ENCODE results near the gene ERI3.

ERI3 gene

GRCh38 chr1:44316231-44316759, 38.8 kb downstream of the ERI3 start:
- FAIRE-seq (peak; percentile 40), DNase-seq (ENCODE audit: low spot score) (peak; percentile 43)

DNA sequence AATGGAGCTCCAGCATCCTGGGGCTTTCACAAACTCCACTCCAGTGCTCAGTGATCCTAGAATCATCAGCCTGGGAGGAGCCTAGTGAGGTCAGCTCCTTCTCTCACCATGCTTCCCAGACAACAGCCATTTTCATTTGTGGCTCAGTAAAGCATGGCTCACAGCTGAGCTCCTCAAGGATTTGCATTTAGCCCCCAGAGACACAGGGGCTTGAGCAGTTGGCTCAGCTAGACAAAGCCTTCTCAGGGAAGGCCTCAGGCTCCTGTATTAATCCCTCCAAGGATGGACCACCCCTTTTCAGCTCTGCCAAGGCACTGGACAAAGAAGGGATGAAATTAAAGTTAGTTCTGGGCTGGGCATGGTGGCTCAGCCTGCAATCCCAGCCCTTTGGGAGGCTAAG, 39.5 kb downstream of the ERI3 start:
- DNase-seq (ENCODE audit: low spot score) (no peak), FAIRE-seq (no peak)

- no peak for FAIRE-seq
- DNase-seq (ENCODE audit: low spot score), result no peak
Observed at GRCh38 chr1:44314452-44314851, 40.6 kb downstream of the ERI3 start.

DNA sequence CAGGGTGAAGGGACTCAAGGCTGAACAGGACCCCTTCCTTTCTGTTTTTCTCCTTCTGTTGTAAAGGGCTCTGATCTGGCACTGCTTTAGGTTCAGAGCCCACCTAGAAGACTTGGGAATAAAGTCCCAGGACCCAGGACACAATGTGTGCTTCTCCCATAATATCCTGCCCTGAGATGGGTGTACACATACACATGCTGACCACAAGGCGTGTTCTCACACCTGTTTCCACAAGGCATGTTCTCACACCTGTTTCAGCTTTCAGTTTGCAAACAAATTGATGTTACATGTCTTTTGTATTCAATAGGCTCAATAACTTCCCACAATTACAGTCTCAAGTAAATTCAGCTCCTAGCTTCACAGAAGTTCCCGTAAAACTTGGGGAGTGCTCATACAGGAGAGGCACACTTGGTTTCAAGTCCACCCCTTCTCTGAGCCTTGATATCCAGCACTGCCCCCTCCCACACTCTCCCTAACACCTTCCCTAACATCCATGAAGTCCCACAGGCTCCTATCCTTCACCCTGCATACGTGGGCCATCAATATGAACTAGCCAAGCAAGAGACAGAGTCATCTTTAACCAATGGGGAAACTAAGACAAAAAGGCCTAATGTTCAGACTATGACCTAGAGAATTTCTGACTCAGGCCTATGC, 41.7 kb downstream of the ERI3 start:
- FAIRE-seq (no peak), DNase-seq (ENCODE audit: low spot score) (no peak)

- no peak for FAIRE-seq
- DNase-seq (ENCODE audit: low spot score), result no peak
Observed at GRCh38 chr1:44312399-44313196, 42.5 kb downstream of the ERI3 start.

DNA sequence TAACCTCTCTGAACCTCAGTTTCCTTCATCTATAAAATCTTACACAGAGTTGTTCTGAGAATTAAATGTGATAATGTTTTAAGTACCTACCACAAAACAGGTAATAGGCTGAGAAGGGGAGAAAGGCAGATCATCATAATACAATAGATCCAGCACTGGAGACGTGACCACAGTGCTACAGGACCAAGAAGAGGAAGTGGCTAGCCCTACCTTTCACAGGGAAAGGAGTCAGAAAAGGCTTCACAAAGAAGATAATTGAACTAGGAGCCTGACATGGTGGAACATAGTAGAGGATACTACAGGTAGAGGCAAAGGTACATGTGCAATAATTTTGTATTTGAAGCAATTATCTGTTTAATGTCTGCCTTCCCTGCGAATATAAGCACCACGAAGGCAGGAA, 45.1 kb downstream of the ERI3 start:
- DNase-seq (ENCODE audit: low spot score) (no peak), FAIRE-seq (no peak)

DNA sequence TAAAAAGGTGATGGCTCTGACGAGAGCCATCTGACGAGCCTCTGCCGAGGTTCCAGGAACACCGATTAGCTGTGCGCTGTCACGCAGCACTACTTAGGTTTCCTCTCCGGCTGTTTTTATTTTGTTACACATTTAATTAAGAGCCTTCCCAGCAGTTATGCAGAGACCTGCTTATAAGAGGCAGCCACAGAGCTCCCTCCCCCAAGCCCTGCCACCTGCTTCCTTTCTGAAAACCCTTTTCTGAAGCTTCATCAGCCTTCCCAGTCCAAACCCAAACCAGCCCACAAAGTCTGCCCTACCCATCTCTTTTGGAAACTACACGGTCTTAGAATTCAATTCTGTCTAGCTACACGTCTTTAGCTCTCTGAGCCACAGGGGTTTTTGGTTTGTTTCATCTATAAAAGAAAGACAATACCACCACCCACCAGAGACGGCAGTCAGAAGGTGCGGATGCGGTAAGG, 49.1 kb downstream of the ERI3 start:
- FAIRE-seq (no peak), DNase-seq (ENCODE audit: low spot score) (no peak)

GRCh38 chr1:44303532-44303931, 51.5 kb downstream of the ERI3 start:
- FAIRE-seq, result no peak
- no peak for DNase-seq (ENCODE audit: low spot score)

DNA sequence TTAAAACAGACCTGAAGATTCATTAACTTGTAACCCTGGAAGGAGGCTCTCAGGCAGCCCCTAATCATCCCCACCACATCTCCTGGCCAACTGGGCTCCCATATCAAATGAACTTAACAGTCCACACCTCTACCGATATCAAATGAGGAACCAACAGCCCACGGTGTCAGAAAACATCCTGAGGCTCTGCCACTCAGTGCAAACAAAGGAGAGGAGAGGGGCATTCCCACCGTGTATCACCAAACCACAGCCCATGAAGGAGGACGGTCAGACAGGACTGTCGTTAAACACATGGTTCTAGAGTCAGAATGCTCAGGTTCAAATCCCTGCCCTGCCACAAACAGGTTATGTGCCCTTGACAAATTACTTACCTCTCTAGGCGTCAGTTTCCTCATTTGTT, 52.5 kb downstream of the ERI3 start:
- FAIRE-seq (no peak), DNase-seq (ENCODE audit: low spot score) (no peak)

- FAIRE-seq (no peak), DNase-seq (ENCODE audit: low spot score) (no peak)
Observed at GRCh38 chr1:44301442-44301841, 53.6 kb downstream of the ERI3 start.

GRCh38 chr1:44300852-44301251, 54.2 kb downstream of the ERI3 start:
- no peak for FAIRE-seq
- no peak for DNase-seq (ENCODE audit: low spot score)

GRCh38 chr1:44297695-44298400, 57.2 kb downstream of the ERI3 start:
- FAIRE-seq (no peak), DNase-seq (ENCODE audit: low spot score) (no peak)

DNA sequence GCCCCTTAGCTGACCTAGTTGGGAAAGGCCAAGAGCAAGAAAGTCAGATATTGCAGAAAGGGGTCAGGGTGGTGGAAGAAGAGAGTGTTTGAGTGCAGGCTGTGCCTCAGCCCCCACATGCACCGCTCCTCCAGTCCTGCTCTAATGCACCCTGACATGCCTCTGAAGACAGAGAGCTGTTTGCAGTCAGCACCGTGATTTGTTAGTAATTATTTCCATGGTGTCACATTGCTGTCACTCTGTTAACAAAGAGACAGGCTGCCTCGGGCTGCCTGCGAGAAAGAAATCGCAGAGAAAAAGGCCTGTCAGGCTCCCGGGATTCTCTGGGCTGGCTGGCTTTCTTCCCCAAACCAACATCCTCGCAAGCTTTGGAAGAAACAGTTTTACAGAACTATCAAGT, 58.3 kb downstream of the ERI3 start:
- FAIRE-seq, result no peak
- no peak for DNase-seq (ENCODE audit: low spot score)

DNA sequence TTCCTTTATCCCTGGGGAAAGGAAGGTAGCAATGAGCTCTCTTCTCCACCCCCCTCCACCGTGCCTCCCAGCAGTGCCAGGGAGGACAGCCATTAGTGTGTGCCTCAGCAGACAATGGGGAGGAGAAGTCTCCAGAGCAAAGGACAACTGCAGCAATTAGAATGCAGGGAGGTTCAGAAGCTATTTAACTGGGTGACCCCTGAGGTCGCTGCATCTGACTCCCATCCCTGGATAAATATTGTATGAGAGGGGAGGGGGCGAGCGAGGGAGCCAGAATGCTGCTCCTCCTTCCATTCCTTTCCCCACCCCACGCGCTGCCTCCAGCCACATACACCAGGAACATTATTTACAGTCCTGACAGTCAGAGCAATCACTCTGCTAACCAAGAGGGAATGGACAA, 59.0 kb downstream of the ERI3 start:
- FAIRE-seq, result no peak
- no peak for DNase-seq (ENCODE audit: low spot score)

DNA sequence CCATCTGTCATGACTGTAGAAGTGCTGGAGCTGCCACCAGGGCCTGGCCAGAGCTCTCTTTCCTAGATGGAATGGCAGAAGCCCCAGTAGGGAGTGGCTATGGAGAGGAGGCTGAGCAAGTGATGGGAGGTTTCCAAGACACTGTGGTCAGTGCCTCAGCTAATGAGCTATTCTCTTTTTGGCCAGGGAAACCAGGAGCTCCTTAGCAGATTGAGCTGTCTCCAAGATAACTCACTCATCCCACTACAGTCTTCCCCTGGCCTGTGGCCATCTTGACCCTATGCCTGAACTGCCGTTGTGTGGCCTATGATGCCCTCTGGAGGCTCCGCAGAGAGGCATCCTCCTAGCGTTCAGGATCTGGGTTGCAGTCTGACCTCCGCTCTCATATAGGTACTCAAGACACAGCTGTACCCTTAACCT, 60.5 kb downstream of the ERI3 start:
- peak; percentile 11 for DNase-seq (ENCODE audit: low spot score)
- no peak for FAIRE-seq

DNA sequence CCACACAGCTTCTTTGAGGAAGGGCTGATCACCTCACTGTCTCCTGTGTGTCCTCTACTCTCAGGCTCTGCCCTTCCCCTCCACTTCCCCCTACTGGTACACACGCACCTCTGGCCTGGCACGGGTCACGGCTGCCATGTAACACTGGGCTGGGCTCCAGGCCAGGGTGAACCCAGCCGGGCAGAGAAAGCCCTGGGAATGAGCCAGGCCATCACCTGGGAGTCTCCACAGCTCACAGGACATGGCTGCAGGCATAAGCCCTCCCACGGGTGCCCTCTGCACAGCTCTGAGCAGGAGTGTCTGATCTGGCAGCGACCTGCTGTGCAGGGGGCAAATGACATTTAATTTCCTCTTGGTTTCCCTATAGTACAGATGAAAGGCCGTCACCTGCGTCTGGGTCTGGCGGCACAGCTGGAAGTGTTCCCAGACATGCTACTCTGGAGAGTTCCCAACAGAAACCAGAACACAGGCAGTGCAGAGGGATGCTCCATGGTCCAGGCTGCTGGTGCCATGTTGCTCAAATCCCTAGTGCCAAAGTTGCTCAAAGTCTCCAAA, 61.2 kb downstream of the ERI3 start:
- DNase-seq (ENCODE audit: low spot score), result no peak

DNA sequence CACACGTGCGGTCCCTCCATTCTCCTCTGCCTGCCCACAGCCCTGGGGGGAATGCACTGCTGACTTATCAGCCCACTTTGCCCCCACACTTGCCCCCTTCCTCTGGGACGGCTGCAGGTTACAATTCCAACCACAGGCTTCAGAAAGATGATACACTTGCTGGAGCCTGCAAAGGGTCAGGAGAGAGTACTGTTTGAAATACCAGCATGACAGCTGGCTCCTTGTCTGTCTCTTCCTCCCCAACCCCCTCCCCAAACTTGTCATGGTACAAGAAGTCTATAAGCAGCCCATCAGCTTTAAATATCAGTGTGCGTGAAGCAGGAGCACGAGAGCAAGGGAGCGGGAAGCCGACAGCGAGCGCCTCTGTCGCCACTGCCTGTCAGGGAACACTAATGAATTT, 62.4 kb downstream of the ERI3 start:
- no peak for FAIRE-seq

More for the DNA sequence above, 61.2 kb downstream of the ERI3 start:
- no peak for FAIRE-seq

DNA sequence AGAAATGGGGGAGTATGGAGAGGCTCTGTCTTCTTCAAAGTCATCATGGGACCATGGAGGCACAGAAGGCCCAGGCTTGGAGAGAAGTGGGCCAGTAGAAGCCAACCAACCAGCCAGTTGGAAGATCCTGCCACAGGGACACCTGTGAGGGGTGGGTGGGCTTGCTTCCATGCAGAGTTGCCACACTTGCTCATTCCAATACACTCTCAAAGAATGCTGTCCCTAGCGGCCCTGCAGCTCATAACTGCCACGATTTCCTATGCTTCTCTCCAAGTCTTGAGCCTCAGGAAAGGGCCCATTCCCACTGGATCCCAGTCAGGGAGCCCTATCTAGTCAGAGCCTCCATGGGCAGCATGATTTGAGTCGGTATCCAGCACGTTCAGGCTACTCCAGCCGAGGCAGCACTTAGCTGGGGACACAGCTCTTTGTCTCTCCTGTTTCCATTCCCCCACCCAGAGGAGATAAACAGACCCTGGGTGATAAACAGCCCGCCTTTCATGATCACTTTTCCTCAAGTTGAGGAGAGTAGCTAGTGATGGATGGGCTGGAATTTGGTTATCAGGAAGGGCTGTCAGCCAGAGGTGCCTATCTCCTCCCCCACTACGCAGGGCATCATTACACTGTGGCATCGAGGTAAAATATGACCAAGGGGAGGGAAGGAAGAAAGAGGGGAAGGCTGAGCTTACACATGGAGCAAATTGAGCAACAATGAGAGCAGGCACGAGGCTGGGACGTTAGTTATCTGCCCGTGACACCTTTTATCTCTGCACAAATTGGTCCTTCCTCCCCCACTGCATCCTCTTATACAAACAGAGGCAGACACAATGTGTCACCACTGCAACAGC, 64.6 kb downstream of the ERI3 start:
- FAIRE-seq (no peak), DNase-seq (ENCODE audit: low spot score) (no peak)

More for the DNA sequence above, 62.4 kb downstream of the ERI3 start:
- no peak for DNase-seq (ENCODE audit: low spot score)

DNA sequence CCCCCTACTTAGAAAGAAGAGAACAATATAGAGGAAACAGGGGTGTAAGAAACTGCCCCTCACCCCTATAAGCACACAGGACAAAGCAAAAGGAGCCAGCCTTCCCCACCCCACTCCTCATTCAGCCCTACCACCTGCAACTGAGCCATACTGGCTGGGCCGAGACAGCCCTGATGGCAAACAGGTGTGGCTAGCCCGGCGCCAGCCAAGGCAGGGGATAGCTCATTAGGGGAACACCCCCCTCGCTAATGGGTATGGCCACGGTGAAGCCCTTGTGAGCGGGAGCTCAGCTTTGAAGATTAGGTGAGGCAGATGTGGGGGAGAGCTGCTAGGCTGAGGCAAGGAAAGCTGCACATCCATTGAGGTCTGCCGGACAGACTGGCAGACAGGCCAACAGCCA, 65.5 kb downstream of the ERI3 start:
- no peak for FAIRE-seq

GRCh38 chr1:44288883-44289282, 66.2 kb downstream of the ERI3 start:
- FAIRE-seq (no peak), DNase-seq (ENCODE audit: low spot score) (no peak)

More for the DNA sequence above, 65.5 kb downstream of the ERI3 start:
- DNase-seq (ENCODE audit: low spot score), result no peak

- no peak for DNase-seq (ENCODE audit: low spot score)
- FAIRE-seq, result no peak
Observed at GRCh38 chr1:44284184-44284583, 70.9 kb downstream of the ERI3 start.

Data from RCC 7860 (cell line).